NCI-H460 (cell line): ENCODE results near the gene ELP2. TPM values are rescaled to one million over a fixed set of nuclear protein-coding genes. Genes with fewer than 3 reads are reported as not detected.
"Not testable (repeated sequence)": the region's sequence is repeated elsewhere in the genome, so short reads cannot be mapped to it uniquely, and the experiment has no call there.

Source experiments
- DNase-seq: peaks from one replicate; pipeline ENCODE4 v3.0.0-alpha.2; 2016; ENCODE audit warnings: low read depth; ENCODE audit errors: extremely low read depth
- total RNA-seq: library from RNA; depleted of rRNA; stranded (reverse); fragments of >200 nt; shearing (Covaris generic); gene quantifications from 2 replicates; pipeline ENCODE4 v1.2.3, GENCODE V29; 2014

The ELP2 gene
- total RNA-seq, 1 experiment from 2014 or later = 88.6 TPM

- no peak for DNase-seq
Measured at GRCh38 chr18:36155851-36156757, 26.4 kb downstream of the ELP2 start.

DNA sequence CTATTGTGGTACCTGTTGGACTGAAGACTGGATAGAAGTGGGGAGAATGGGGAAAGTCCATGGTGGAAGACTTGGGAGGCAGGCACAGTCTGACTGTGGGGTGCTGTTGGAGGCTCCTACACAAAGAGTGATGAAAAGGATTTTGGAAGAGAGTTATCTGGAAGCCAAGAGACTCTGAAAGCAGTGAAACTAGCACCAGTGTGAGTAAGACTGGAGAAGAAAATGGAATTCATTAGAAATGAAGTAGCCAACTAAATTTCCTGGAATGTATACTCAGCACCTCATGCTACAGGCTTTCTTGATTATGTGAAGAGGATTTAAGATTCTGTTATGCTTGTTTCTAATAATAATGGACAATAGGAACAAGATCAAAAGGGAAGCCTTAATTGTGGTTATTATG, 27.7 kb downstream of the ELP2 start:
- no peak for DNase-seq

DNA sequence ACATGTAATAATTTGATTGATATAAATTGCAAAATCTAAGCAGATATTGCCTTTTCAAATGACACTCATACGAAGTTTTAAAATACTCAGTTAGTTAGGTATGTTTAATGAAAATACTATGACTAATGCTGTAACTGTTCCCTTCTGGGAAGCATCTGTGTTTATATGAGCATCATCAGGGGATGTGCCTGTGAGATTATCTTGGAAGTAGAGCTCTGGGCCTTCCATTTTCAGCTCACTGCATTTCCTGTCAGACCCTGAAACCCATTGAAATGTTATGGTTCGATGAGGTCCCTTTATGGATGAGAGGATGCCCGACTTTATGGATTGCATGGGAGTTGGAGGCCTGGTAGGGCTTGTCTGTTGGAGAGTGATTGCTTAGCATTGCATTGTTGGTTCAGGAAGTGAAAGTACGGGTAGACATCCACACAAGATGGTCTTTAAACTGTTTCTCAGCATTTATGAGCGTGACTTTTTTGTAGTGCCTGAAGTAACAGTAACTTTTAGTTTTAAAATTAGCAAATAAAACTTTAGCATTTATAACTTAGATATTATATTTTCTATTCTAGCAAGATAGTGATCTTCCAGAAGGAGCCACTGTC, 28.7 kb downstream of the ELP2 start:
- no peak for DNase-seq

DNA sequence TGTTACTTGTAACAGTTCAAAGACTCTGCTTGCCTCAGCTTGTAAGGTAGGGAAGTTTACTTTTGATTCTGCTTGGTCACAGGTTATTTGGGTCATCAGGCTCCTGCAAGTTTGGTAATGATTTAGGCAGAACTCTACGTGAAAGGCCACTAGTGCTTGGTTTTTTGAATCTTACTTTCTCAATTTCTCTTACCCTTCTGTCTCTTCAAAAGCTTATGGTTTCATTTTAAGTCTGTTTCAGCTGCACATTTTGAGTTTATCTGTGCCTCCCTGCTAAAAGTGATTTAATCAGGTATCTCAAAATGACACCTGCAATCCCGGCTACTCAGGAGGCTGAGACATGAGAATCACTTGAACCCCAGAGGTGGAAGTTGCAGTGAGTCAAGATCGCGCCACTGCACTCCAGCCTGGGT, 31.3 kb downstream of the ELP2 start:
- no peak for DNase-seq

- DNase-seq = no peak
Measured at GRCh38 chr18:36162981-36163380, 33.3 kb downstream of the ELP2 start.

DNA sequence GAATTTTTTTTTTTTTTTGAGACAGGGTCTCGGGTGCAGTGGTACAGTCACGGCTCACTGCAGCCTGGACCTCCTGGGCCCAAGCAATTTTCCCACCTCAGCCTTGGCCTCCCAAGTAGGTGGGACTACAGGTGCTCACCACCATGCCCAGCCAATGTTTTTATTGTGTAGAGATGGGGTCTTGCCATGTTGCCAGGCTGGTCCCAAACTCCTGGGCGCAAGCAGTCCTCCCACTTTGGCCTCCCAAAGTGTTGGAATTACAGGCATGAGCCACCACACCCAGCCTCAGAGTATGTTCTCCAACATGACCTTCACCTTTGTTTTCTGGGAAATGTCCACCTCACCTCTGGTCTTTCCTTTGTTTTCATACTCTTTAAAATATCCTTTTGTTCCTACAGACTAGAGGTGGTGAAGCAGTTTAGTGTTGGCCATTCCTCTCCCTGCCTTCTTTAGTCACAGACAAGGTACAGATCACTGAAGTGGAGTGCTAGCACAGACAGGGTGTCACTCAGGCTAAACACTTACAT, 38.1 kb downstream of the ELP2 start:
- DNase-seq = no peak

- not testable (repeated sequence) for DNase-seq
Measured at GRCh38 chr18:36168296-36168695, 38.6 kb downstream of the ELP2 start.

DNA sequence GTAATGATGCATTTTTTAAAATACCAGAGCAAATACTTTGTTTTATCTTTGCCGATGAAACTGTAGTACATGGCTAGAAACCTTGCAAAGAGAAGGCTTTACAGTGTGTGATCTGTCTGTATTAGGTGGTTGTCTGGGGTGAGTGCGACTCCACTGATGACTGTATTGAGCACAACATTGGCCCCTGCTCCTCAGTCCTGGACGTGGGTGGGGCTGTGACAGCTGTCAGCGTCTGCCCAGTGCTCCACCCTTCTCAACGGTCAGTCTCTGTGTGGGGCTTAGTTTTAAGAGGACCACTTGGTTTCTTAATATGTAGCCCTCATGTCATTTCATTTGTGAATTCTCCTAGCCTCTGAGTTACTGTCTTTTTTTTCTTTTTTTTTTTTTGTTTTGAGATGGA, 40.2 kb downstream of the ELP2 start:
- DNase-seq = no peak

DNA sequence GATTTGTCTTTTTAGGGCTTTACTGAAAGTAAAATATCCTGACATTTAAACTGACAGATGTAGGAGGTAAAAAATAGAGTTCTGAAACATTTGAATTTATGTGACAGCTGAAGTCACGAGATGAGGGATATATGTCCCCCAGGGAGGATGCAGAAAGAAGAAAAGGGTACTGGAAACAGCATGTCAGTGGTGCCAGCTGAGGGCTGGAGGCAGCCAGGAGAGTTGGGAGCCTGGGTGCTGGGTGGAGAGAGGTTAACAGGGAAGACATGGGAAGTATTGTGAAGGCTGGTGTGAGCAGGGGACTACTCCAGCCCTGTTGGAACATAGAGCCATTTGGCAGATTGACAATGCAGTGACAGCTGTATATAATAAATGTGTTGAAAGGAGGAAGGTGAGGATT, 45.8 kb downstream of the ELP2 start:
- no peak for DNase-seq

DNA sequence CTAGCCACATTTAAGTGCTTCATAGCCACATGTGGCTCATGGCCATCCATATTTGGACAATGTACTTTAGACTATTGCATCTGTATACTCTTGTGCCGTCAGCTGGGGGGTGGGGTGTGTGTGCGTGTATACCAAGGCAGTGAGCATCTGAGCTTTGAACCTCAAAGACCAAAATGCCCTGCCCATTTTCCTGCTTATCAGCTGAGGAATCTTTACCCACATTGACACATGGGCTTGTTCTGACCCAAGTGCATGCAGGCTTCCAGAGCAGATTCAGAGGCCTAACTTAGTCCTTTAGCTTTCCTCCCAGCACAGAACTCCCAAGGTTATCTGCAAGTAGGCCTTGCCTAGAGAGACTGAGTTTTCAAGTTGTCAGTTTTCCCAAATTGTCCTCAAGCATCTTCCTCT, 46.5 kb downstream of the ELP2 start:
- no peak for DNase-seq

DNA sequence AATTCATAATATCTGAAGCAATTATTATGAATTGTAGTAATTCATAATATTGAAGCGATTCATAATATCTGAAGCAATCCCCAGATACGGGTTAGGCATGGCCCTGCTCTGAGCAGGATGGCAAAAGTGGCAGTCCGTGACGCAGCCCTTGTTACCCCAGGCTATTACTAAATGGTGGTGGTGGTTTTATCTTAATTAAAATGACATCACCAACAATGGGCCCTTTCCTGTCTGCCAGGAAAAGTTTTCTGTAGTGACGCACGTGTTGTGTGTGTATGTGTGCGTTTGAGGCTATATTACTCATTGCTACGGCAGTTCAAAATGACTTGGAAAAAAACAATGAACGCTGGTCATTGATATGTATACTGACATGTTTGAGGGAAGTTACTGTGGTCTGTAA, 47.0 kb downstream of the ELP2 start:
- DNase-seq = no peak

- DNase-seq = no peak
Measured at GRCh38 chr18:36177913-36178312, 48.2 kb downstream of the ELP2 start.

DNA sequence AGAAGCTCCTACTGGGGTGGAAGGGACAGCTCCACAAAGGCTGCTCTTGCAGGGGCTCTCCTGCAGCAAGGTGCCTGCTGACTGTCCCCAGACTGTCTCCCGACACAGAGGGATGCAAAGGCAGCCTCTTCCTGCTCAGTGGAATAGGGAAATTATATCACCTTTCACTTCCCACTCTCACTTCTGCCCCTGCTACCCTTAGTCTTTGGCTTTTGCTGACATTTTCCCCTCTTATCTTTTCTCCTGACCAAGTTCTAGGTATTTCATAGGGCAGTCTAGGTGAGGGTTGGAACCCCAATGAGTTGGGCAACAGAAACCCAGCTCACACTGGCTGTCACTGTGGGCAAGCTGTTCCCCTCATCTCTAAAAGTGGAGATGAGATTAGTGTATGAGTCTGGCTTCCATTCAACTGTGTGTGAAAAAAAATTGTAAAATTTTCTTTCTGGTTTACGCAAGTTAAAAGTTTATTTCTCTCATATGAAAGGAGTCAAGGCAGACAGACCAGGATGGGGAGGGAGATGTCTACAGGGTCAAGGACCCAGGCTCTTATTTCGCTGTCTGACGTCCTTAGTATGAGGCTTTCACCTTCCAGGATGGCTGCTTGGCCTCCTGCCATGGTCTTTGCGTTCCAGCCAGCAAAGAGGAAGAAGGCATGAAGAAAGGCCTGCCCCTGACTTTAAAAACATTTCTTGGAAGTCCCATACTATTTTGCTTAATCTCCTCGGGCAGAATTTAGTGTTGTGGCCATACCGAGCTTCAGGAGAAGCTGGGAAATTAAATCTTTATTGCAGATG, 50.1 kb downstream of the ELP2 start:
- DNase-seq = no peak

- DNase-seq = no peak
Measured at GRCh38 chr18:36181441-36181840, 51.7 kb downstream of the ELP2 start.

DNA sequence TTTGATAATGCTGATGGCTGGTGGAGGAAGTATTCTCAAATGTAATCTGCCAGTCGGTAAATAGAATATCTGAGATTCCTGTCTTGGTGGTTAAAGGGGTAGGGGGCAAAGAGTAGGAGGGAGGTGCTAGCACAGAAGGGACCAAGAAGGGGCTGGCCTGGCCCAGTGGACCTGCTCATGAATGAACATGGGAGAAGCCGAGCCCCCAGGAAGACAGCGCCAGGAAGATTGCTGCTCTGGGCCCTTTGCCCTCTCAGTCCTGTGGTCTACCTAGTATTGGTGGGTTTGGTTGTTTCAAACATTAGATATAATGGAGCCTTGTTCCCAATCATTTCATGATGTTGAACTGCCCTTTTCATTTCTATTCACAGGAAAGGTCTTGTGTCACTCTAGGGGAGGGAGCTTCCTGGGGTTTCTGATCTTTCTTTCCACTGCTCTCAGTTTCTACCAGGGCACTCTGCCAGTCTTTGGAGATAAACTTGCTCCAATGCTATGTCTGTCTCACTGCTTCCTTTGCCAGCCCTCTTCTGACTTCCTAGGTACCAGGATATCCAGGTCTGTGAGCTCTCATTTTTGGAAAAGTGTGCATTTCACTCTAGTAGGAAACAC, 52.3 kb downstream of the ELP2 start:
- no peak for DNase-seq

DNA sequence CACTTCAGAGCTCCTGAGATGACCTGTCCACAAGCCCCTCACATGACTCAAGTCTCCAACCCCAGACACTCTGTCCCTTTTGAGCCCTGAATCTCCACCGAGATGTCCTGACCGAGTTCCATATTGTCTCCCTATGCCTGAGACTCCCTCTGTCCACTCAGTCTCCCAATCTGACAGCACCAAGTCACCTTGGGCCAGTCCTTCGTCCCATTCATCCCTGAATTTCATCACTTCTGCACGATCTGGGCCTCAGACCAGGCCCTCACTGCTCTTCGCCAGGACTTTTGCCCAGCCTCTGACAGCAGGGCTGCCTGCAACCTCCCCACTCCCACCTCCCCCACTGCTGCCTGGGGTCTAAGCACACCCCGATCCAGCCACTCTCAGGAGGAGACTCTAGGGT, 53.3 kb downstream of the ELP2 start:
- DNase-seq = no peak

DNA sequence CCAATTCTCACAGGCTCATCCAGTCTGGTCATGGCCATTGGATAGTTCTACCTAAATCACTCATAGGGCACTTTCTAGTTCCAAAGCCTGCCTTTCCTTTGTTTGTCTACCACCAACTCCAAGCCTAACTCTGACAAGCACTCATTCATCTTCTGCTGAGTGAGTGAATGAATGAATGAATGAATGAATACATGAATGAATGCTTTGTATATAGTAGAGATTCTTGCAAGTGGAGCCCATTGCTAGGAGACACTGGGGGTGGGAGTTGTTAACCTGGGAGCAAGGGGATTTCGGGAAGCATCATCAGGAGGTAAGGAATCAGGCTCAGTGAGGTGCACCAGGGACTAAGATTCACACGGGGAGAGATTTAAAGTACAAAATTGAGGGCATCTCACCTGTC, 54.3 kb downstream of the ELP2 start:
- DNase-seq = no peak

DNA sequence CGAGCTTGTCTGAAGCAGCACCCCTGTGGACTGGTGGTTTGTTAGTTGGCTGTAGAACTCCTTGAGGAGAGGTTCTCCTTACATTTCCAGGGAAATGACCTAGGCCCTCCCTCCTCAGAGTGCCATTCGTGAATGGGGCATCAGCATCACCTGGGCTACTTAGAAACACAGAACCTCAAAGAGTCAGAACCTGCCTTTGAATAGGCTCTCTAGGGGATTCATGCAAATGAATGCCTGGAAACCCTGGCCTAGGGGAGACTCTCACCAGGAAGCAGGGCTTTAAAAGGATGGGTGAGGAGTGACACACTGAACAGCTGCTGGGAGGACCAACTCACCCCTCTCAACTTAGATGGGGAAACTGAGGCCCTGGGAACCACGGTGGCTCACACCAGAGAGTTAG, 55.5 kb downstream of the ELP2 start:
- no peak for DNase-seq

GRCh38 chr18:36185901-36186460, 56.3 kb downstream of the ELP2 start:
- DNase-seq = no peak

GRCh38 chr18:36186461-36187192, 56.9 kb downstream of the ELP2 start:
- DNase-seq = no peak
